GM10248 (cell line): ENCODE results near the gene ORC1.
A peak's percentile ranks its signal among the peaks of the same experiment; 100 is the strongest.

Source experiments
- CTCF ChIA-PET: fragments of 300-600 bp; sonication (Branson Sonifier 250); formaldehyde crosslinking; extraction: SDS; loops from one replicate; lab custom pipeline; 2021; ENCODE audit warnings: antibody characterized with exemption; lab: Yijun Ruan, JAX
- POLR2A ChIA-PET: fragments of 350-650 bp; sonication (Branson Sonifier 250); formaldehyde crosslinking; extraction: SDS; loops from one replicate; lab custom pipeline; 2020; ENCODE audit warnings: antibody characterized with exemption; lab: Yijun Ruan, JAX
- DNase-seq: peaks from one replicate; pipeline ENCODE4 v3.0.0; 2012; ENCODE audit errors: extremely low spot score
- CTCF ChIP-seq: IDR thresholded peaks from 2 replicates; pipeline ENCODE4 v1.5.1; 2012; ENCODE audit warnings: mild to moderate bottlenecking, low read depth; ENCODE audit errors: extremely low read depth, missing control alignments, control extremely low read depth

Gene ORC1

GRCh38 chr1:52404116-52404974, at the start of gene ORC1, which contains the start of gene PRPF38A:
Gene ORC1, minus strand, starts transcription at chr1:52404423. Its CDS starts 2,200 bp downstream, at chr1:52402223.
Gene PRPF38A, plus strand, starts transcription at chr1:52404602. Its CDS starts 148 bp downstream, at chr1:52404750.
- DNase-seq: peak; percentile 98
- peak; percentile 46 for TF ChIP-seq CTCF
- POLR2A ChIA-PET: interaction anchor here (0.6 to 1.2 kb wide), 4 partner anchors 9 to 149 kb away, joined by 3 to 7 read pairs (median 3); partner anchors contain the start of gene TUT4
- CTCF ChIA-PET: interaction anchor here (0.8 to 3.9 kb wide), 11 partner anchors 9 to 319 kb away, joined by 3 to 20 read pairs (median 3); no protein-coding TSS in a partner anchor

- no peak for DNase-seq
- ChIA-PET POLR2A (no interaction called here), CTCF (no interaction called here)
- TF ChIP-seq CTCF: no peak
Observed at GRCh38 chr1:52444463-52444862, 40.2 kb upstream of the ORC1 start.

- no peak for TF ChIP-seq CTCF
- CTCF ChIA-PET: interaction anchor here (0.6 to 0.9 kb wide), 2 partner anchors 8 to 13 kb away, joined by 3 read pairs; no protein-coding TSS in a partner anchor
- no peak for DNase-seq
- POLR2A ChIA-PET: no interaction called here
Observed at GRCh38 chr1:52439976-52440375, 35.8 kb upstream of the ORC1 start.

GRCh38 chr1:52436817-52437216, 32.6 kb upstream of the ORC1 start:
- ChIA-PET POLR2A (no interaction called here), CTCF (no interaction called here)
- no peak for TF ChIP-seq CTCF
- no peak for DNase-seq

GRCh38 chr1:52435650-52436049, 31.4 kb upstream of the ORC1 start:
- POLR2A ChIA-PET: no interaction called here
- no peak for DNase-seq
- TF ChIP-seq CTCF: no peak
- CTCF ChIA-PET: interaction anchor here (1.6 kb wide), 1 partner anchor 250 kb away, joined by 5 read pairs; no protein-coding TSS in a partner anchor

GRCh38 chr1:52435211-52435610, 31.0 kb upstream of the ORC1 start:
- ChIA-PET POLR2A (no interaction called here), CTCF (interaction anchor here (1.6 kb wide), 1 partner anchor 251 kb away, joined by 5 read pairs; no protein-coding TSS in a partner anchor)
- no peak for TF ChIP-seq CTCF
- no peak for DNase-seq
